HL-60 (cell line): ENCODE data around the gene TIMD4.
"Not testable (repeated sequence)": the region's sequence is repeated elsewhere in the genome, so short reads cannot be mapped to it uniquely, and the experiment has no call there.

Source experiments
- DNase-seq, 2 experiments: peaks; one replicate each; pipeline ENCODE4 v3.0.0-alpha.2; 2010 to 2020; ENCODE audit warnings: low read depth in 1 of 2, low spot score in 1 of 2
- H3K27ac ChIP-seq: fragments of 250-450 bp; sonication (Bioruptor Pico); replicated peaks from 2 replicates; pipeline ENCODE4 v1.5.1; 2020; ENCODE audit warnings: mild to moderate bottlenecking, moderate library complexity
- H3K27me3 ChIP-seq: fragments of 250-450 bp; sonication (Bioruptor Pico); 2 replicates; pipeline ENCODE4 v1.5.1; 2021; ENCODE audit warnings: mild to moderate bottlenecking, moderate library complexity; ENCODE audit not compliant: insufficient read depth, poor library complexity, severe bottlenecking
- H3K4me3 ChIP-seq: replicated peaks from 2 replicates; pipeline ENCODE4 v1.5.1; 2011; ENCODE audit warnings: mild to moderate bottlenecking, control low read depth, low read length; ENCODE audit not compliant: insufficient read depth
- CTCF ChIP-seq: IDR thresholded peaks from one replicate; pipeline ENCODE4 v1.5.1; 2011; ENCODE audit warnings: low read length, control low read depth, inconsistent platforms; ENCODE audit not compliant: insufficient read depth
- GABPA ChIP-seq: IDR thresholded peaks from 2 replicates; pipeline ENCODE4 v1.6.1; 2012; ENCODE audit warnings: low read depth
- POLR2AphosphoS5 ChIP-seq: IDR thresholded peaks from 2 replicates; pipeline ENCODE4 v1.6.1; 2012; ENCODE audit warnings: low read depth
- SPI1 ChIP-seq: IDR thresholded peaks from 2 replicates; pipeline ENCODE4 v1.6.1; 2012; ENCODE audit warnings: low read depth, mild to moderate bottlenecking, borderline replicate concordance
- TF ChIP-seq, protein P1 (sequence below): IDR thresholded peaks from 2 replicates; pipeline ENCODE4 v1.6.1; 2012; ENCODE audit warnings: low read depth; ENCODE audit not compliant: insufficient replicate concordance

The TIMD4 gene

DNA sequence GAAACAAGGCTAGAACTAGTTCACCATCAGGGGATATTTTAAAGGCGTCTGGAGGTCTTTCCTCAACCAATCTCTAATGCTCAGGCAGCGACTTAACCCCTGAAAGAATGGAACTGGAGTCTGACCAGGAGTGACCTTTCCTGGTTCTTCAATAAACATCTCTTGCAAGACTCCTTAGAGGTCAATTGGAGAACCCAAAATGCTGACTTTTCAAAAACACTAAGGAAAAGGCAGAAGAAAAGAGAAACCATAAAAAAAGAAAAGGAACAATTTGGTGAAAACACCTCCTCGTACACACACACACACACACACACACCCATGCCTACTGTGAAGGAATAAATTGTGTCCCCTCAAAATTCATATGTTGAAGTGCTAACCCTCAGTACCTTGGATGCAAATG lies 12.3 kb downstream of the TIMD4 start:
- no peak overlapping the region for H3K4me3 ChIP-seq

DNA sequence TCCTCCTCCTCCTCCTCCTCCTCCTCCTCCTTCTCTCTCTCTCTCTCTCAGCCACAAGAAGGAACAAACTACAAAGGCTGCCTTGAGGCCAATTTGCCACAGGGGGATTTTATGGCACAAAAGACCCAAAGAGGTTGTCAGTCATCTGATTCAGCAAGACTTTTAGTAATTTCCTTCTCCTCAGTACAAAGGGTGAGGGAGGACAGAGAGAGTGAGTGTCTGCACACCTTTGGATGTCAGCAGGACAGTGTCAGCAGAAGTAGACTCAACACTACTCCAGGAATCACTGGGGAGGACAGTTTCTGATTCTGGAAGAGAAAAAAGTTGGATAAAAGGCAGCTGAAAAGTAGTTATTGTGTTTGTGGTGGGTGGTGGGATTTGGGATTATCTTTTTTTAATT lies 13.6 kb downstream of the TIMD4 start:
- no peak for DNase-seq
- H3K27ac ChIP-seq: no peak overlapping the region

More for the DNA sequence above, 12.3 kb downstream of the TIMD4 start:
- TF ChIP-seq POLR2AphosphoS5: no peak
- Histone ChIP-seq H3K27me3 (no peaks in the 10 kb centered on the region), H3K27ac (no peak overlapping the region)
- no peak for DNase-seq

DNA sequence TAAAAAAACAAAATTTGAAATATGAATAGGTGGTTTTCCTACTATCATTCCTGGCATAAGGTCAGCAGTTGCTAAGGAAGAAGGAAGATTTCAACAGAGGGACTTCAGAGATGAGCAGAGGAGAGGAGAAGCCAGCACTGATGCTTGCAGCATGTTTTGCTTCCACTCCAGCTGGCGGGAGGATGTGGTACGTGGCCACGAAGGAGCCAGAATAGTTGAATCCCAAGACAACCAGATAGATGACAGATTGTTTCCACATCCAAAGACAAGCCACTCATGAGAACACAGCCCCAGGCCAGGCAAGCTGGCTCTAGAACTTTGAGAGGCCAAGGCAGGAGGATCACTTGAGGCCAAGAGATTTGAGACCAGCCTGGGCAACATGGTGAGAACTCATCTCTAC lies 15.1 kb downstream of the TIMD4 start:
- Histone ChIP-seq H3K27ac (no peak overlapping the region), H3K4me3 (no peak overlapping the region), H3K27me3 (no peaks in the 10 kb centered on the region)
- DNase-seq: no peak
- no peak for TF ChIP-seq CTCF
- no peak for TF ChIP-seq SPI1
- TF ChIP-seq, protein P1, sequence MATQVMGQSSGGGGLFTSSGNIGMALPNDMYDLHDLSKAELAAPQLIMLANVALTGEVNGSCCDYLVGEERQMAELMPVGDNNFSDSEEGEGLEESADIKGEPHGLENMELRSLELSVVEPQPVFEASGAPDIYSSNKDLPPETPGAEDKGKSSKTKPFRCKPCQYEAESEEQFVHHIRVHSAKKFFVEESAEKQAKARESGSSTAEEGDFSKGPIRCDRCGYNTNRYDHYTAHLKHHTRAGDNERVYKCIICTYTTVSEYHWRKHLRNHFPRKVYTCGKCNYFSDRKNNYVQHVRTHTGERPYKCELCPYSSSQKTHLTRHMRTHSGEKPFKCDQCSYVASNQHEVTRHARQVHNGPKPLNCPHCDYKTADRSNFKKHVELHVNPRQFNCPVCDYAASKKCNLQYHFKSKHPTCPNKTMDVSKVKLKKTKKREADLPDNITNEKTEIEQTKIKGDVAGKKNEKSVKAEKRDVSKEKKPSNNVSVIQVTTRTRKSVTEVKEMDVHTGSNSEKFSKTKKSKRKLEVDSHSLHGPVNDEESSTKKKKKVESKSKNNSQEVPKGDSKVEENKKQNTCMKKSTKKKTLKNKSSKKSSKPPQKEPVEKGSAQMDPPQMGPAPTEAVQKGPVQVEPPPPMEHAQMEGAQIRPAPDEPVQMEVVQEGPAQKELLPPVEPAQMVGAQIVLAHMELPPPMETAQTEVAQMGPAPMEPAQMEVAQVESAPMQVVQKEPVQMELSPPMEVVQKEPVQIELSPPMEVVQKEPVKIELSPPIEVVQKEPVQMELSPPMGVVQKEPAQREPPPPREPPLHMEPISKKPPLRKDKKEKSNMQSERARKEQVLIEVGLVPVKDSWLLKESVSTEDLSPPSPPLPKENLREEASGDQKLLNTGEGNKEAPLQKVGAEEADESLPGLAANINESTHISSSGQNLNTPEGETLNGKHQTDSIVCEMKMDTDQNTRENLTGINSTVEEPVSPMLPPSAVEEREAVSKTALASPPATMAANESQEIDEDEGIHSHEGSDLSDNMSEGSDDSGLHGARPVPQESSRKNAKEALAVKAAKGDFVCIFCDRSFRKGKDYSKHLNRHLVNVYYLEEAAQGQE: no peak
- no peak for TF ChIP-seq POLR2AphosphoS5
- TF ChIP-seq GABPA: no peak

More for the DNA sequence above, 13.6 kb downstream of the TIMD4 start:
- TF ChIP-seq SPI1 (no peak), GABPA (no peak), POLR2AphosphoS5 (no peak), CTCF (no peak)
- TF ChIP-seq, protein P1: no peak
- Histone ChIP-seq H3K27me3 (no peaks in the 10 kb centered on the region), H3K4me3 (no peak overlapping the region)

- no peak for TF ChIP-seq SPI1
- no peak for TF ChIP-seq CTCF
- no peak for TF ChIP-seq GABPA
- TF ChIP-seq, protein P1: no peak
- TF ChIP-seq POLR2AphosphoS5: no peak
- DNase-seq: no peak
Observed at GRCh38 chr5:156942064-156942463, 21.0 kb downstream of the TIMD4 start.

DNA sequence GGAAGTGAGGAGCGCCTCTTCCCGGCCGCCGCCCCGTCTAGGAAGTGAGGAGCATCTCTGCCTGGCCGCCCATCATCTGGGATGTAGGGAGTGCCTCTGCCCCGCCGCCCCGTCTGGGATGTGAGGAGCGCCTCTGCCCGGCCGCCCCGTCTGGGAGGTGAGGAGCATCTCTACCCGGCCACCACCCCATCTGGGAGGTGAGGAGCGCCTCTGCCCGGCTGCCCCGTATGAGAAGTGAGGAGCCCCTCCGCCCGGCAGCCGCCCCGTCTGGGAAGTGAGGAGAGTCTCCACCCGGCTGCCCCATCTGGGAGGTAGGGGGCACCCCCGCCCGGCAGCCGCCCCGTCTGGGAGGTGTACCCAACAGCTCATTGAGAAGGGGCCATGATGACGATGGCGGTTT lies 22.6 kb downstream of the TIMD4 start:
- H3K27me3 ChIP-seq, H3K4me3 ChIP-seq, DNase-seq, H3K27ac ChIP-seq: not testable (repeated sequence)

More at GRCh38 chr5:156942064-156942463, 21.0 kb downstream of the TIMD4 start:
- Histone ChIP-seq H3K27me3 (no peaks in the 10 kb centered on the region), H3K27ac (no peak overlapping the region), H3K4me3 (no peak overlapping the region)
